ENCODE measurements around the gene HRH2.

Gene HRH2

DNA sequence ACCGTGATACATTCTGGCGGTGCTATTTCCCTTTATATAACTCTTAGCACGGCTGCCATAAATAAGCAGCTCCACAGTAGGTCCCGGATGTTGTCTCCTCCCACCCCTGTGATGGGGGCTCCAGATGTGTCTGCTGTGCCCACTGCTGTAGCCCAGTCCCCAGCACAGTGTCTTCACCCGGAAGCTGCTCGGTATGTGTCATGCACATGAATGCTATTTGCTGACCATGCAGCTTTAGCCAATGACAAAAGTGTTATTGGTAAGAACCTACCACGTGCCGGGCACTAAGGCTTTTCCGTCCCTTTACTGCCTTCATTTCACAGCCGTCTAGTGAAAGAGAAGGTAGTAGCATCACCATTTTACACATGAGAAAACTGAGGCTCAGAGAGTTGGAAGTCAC is 20.2 kb downstream of the HRH2 start:
- FAIRE-seq, result no peak

DNA sequence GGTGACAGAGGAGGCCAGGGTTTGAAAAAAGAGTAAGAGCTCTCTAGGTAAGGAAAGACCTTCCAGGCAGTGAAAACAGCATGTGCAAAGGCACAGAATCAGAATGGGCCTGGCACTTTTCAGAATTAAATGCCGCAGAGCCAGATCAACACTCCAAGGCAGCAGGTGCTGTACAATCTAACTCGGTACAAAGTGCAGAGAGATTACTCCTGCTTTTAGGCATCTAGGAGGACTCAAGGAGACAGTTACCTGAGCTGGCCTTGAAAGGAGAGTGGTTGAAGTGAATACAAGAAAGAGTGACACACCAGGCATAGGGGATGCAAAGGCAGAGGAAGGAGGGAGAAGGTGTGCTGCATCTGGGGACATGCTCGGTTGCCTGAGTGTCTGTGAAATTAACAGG is 21.5 kb downstream of the HRH2 start:
- FAIRE-seq, result no peak

DNA sequence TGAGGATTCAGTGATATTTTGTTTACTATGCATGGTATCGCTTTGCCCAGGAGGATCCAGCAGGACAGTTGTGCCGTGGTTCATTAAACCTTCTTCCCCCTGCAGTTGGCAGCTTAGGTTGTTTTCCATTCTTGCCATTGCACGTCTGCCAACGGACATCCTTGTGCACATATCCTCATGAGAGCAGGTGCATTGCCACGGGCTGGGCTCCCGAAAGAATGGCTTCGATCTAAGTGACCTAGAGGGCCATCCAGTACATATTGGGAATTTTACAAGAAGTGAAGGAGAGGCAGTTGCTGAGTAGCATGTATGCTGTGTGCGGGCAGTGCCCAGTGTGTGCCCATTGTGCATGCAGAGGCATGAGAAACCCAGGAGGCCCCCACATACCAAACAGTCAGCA is 22.1 kb downstream of the HRH2 start:
- no peak for FAIRE-seq

DNA sequence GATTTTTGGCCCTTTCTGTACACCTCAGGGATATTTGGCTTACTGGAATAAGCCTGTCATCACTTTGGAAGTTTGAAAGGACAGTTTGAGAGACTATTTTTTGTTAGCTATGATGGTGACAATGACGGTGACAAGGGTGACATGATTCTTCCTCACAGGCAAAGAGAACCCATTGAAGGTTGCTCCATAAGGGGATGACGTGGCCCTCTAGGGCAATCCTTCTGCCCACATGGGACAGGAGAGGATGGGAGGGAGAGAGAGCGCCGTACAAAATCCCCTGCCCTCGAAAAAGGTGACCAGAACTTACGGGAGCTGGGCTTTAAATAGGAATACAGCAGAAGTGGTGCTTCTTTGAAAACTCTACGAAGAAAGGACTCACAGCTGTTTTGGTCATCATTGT is 22.6 kb downstream of the HRH2 start:
- no peak for FAIRE-seq

DNA sequence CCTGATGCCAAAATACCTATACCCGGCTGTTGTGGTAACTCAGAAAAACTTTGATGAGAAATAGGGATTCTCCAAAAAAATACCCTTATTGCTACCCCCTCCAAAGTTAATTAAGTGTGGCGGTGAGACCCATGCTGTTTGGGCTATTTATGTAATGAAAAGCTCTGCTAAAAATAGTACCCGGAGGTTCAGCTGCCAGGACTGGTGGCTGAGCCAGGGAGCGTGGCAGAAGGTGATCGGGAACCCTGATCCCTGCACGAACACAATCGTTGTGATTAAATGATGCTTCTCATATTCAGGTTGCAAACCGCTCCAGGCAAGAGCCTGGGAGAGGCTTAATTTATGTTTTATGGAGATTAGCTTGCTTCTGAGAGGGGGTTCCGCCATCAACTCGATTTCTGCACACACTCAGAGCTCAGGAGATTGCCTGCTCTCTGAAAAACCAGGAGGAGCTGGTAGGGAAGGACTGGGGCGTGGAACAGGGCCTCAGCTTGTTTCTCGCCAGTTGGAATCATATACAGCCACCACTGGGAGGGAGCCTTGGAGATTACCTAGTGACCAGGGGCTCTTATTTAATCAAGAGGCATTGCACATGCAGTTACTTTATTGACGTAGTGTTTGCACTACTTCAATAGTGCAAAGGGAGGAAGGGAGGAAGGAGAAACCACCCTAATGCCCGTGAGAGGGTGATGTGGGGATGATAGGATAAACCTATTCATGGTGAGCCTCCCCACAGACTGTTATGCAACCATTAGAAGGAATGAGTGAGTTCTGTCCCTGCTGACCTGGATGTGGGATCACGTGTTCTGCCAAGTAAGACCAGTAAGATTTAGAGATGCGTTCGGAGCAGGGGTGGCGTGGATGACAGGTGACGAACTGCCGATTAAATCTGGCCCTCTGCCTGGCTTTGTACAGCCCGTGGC is 23.4 kb downstream of the HRH2 start:
- FAIRE-seq, result no peak

DNA sequence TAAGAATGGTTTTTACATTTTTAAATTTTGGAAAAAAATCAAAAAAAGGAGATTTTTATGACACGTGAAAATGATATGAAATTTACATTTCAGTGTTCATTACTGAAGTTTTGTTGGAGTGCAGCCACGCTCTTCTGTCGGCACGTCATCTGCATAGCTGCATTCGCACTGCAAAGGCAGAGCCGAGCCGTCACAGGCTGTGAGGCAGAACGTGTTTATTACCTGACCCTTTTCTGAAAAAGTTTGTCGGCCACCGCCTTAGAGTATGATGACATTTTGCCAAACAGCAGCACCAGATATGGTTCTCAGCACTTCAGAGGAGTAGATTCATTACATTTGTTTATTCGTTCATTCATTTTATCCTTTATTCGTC is 24.1 kb downstream of the HRH2 start:
- no peak for FAIRE-seq

DNA sequence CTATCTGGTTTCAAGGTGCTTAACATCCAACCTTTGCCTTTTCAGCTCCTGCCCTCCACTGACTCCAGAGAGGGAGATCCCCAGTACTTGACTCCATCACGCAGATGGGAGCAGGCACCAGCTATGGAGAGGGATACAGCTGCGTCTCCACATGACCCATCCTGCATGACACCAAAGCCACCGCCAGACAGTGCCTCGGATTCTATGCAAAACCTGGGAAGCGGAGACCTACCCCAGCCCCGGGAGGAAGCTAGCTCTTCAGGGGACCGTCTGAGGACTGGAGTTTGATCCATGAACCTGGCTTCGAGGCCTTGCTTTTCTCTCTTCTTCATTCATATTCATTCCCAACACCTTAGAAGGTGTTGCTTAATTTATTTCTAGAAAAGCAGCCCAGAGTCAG is 24.8 kb downstream of the HRH2 start:
- FAIRE-seq, result no peak

DNA sequence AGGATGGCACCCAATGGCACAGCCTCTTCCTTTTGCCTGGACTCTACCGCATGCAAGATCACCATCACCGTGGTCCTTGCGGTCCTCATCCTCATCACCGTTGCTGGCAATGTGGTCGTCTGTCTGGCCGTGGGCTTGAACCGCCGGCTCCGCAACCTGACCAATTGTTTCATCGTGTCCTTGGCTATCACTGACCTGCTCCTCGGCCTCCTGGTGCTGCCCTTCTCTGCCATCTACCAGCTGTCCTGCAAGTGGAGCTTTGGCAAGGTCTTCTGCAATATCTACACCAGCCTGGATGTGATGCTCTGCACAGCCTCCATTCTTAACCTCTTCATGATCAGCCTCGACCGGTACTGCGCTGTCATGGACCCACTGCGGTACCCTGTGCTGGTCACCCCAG is 25.4 kb downstream of the HRH2 start:
- no peak for FAIRE-seq

DNA sequence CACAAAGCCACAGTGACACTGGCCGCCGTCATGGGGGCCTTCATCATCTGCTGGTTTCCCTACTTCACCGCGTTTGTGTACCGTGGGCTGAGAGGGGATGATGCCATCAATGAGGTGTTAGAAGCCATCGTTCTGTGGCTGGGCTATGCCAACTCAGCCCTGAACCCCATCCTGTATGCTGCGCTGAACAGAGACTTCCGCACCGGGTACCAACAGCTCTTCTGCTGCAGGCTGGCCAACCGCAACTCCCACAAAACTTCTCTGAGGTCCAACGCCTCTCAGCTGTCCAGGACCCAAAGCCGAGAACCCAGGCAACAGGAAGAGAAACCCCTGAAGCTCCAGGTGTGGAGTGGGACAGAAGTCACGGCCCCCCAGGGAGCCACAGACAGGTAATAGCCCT is 26.1 kb downstream of the HRH2 start:
- no peak for FAIRE-seq

DNA sequence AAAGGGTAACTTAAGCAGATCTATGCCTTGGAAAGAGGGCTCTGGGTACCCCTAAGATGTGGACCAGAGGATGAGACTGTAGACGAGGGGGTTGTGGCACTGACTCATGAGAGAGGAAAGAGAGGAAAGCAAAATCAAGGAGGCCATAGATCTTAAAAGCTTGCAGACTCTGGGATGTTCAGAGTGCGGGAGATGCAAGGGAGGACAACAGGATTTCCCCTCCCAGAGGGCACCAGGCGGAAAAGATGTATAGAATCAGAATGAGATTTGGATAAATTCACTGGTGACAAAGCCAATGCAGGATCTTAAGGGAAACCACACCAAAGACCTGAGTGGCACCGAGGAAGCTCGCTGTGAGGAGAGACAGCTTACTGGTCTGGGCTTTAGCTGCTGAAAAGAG is 27.1 kb downstream of the HRH2 start:
- no peak for FAIRE-seq

DNA sequence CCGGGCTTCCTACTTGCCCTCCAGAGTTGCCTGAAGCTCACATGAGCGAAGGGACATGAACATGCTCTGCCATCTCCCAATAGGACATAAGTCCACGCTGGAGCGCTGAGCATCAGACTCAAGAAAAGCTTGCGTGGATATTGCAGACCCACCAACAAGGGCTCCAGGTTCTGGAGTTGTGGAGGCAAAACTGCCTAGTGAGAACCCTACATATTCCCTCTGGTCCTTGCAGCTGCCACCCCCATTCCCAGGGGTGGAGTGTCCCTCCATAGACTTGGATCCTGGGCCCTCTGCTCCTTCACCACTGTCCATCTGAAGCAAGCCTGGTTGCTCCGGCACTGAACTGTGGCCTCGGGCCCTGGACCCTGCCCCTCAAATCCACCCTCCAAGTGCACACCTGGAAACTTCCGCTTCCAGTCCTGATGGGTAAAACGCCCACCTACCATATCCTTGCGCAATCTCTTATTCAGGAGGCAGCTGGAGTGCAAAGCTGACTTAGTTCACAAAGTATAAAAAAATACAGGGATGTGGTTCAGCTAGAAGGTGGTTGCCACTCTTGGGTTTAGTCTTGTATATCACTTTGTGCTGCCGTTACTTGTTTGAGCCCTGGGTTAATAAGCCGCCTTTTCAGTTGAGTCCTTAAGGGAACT is 28.0 kb downstream of the HRH2 start:
- FAIRE-seq, result no peak

DNA sequence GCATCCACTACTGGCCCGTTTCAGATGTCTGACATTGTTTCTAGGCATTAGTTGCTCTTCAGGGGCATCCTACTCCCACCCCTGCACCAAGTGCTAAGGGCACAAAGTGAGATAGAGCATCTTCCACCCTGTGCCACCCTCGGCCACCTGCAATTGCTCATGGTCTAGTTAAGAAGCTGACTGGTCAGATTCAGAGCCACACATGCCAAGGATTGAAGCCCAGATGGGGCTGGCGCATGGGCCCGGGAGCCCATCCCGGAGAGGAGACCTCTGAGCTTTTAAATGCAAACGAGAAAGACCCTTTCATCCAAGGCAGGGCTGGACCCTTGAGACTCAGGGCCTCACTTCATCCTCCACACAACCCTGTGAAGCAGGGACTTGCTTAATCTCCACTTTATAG is 28.5 kb downstream of the HRH2 start:
- FAIRE-seq, result no peak

DNA sequence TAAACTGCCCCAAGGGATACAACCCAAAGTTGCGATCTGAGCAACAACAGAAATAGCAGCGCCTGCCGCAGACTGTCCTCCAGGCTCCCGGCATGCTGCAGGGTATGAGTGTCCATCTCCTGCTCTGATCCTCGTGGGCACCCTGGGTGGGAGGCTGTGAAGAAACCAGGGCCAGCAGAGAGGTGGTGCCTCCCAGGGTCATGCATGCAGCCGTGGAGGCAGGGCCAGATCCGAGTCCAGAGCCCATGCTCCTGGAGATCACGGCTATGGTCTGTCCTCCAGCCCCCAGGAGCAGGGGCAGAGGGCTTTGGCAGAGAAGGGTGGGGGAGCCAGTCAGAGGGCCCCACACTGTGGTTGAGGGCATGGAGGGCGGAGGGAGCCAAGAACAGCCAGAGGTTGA is 29.0 kb downstream of the HRH2 start:
- FAIRE-seq, result no peak

DNA sequence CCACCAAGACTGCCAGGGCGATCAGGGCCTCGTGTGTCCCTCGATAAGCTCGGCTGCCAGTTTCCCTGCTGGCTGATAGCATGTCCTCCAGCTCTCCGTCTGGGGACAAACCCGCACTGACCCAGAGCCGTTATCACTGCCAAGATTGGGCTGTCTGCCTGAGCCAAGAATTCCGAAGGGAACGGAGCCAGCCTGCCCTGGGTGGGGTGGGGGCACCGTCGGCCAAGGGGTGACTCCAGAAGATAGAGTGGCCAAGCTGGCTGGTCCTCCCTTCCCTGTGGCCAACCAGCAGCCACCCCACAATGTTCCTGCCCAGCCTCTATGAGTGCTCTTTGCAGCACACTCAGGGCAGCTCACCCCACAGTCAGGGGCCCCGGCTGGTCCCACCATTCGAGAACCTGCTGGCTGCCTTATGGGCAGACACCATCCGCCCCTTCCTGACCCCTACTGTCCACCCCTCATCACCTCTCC is 29.4 kb downstream of the HRH2 start:
- no peak for FAIRE-seq

DNA sequence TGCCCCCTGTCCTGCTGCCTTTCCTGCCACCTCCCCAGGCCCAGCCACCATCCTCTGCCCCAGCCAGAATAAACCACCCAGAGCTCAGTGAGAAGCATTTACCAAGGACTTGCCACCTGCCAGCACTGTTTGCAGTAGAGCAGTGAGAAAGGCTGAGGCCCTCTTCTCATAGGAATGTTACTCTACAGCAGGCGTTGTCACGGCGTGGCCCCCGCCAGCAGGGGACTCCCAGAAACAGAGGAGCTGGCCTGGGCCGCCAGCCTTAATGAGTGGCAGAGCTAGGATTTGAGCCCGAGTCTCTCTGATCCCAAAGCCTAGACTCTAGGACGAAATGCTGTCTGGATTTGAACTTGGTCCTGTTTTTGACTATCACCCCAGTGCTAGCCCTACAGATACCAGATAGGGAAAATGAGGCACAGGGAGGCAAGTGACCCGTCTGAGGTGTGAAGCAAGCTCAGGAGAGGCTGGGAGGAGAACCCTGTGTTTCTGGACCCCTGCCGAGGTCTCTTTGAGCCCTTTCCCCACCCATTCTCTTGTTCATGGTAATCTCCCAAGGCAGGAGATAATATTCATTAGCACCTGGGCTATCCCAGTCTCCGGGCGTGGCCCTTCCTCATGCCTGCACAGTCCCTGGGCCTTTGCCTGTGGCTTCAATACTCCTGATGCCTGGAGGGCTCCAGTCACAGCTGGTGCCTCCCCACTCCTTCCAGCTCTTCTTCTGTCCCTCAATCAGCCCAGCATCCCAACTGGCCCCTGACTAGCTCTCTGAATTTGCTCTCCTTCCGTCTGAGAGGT is 30.7 kb downstream of the HRH2 start:
- FAIRE-seq, result no peak

DNA sequence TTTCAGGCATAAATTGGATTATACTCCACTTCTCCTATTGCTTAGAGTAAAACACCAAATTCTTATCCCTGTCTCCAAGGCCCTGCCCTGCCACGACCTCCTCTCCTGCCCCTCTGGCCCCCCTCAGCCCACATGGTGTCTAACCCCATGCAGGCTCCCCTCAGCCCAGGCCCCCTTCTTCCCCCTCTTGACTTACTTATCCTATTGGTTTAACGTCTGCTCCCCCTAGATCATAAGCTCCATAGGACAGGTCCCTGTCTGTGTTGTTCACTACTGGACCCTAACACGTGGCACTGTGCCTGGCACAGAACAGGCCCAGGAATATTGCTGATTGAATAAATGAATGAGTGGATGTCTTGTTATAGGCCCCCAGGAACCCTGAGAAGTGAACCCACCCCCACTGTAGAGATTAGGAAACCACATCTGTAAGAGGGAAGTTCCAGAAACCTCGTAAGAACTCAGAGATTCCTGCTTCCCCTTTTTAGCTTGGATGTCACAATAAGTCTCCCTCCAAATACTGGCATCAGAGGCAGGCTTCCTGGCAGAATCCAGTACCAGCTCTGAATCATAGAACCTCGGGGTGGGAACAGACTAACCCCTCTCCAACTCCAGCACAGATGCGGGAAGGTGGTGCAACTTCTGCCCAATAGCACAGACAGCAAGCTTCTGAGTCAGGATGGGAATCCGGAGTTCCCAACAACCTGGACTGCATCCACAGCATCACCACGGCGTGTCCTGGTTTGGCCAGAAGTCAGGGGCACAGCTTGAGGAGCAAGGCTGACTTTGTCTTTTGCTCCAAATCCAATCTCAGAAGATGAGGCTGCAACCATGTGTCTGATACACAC is 31.5 kb downstream of the HRH2 start:
- no peak for FAIRE-seq

DNA sequence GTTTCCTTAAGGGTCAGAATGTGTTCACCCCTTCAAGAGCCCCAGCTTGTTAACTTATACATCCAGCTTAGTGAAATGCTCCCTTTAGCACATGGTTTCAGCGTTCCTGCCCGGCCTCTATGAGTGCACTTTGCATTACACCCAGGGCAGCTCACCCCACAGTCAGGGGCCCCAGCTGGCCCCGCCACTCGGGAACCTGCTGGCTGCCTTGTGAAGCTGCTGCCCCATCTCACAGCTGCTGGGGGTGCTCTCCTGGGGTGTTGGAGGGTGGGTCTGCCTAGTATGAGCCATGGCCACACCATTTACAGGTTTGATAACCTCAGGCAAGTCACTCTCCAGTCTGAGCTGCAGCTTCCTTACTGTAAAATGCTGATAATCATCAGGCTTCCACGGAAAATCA is 32.2 kb downstream of the HRH2 start:
- FAIRE-seq, result no peak

DNA sequence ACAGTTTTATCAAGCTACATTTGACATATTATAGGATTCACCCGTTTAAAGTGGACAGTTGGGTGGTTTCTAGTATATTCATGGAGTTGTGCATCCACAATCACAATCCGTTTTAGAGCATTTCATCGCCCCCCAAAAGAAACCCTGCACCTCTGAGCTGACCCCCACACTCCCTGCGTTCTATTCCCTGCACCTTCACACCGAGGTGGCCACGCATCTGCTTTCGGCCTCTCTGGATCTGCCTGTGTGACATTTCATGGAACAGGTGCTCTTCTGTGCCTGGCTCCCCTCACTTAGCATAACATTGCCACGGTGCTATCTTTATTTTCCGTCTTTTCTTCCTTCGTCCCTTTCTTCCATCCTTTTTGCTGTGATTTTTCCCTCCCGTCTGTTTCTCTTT is 32.7 kb downstream of the HRH2 start:
- FAIRE-seq, result no peak

DNA sequence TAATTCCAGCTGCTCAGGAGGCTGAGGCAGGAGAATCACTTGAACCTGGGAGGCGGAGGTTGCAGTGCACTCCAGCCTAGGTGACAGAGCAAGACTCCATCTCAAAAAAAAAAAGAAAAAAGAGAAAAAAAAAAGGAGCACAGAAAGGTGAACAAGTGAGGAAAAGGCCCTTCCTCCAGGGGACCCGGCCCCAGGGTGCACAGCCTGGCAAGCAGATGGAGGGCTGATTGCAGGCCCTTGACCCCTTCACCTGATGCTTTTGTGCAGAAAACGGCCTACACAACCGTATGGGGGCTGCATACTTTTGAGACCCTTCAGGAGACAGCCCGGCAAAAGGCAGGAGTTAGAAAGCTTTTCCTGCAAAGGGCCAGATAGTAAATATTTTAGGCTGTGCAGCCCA is 33.9 kb downstream of the HRH2 start:
- FAIRE-seq, result no peak

DNA sequence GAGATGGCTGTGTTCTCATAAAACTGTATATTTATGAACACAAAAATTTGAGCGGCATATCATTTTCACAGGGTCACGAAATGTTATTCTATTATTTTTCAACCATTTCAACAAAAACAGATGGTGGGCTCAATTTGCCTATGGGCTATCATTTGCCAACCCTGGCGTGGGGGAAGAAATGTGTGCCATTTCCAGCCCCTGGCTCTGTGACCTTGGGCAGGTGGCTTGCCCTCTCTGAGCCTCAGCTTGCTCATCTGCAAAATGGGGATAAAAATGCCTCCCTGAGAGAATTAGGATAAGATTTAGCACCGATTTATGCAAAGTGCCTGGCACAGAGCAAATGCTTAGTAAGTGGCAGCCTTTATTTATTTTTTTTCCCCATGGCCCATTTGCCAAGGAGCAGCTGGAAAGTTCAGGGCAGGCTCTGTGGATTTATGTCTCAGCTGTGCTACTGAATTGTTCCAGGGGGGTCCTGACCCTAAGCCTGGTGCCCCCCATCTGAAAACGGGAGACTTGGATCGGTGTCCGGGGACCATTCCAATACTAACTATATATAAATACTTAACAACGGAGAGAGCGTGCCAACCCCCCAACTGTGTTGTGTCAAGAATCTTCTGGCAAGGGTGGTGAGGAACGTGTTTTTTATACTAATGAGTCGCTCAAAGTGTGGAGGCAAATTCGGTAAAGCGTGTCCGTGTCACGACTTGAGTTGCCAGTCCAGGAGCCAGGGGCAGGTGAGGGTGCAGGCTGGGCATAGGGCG is 34.5 kb downstream of the HRH2 start:
- no peak for FAIRE-seq

DNA sequence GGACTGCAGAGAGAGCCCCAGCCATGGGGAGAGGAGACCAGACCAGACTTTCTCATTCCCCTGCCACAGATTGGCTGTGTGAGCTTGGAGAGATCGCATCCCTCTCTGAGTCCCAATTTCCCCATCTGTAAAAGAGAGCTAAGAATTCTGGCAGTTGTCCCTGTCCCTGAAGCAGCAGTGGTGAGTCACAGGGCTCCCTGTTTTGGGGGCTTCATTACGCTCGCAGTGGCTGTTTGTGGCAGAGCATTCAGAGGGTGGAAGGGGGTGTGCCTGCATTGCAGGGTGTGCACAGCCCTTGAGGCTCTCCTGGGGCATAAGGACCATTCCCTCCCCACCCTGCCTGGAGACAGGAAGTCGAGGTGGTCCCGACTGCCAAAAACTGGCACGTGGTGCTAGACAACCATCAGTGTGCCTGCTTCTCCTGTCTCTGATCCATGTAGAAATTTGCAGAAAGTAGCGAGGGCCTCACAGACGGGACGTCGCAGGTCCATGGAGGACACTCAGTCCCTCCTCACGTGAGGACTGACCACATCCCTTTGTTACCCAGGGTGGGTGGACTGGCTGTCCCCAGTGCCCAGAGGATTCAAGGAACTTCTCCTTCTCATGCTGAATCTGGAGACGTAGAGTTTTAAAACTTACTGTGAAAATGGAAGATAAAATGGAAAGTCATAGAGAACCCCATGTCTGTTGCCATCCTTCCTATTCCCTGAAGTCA is 35.3 kb downstream of the HRH2 start:
- no peak for FAIRE-seq

Data from islet of Langerhans (tissue), 1 donor.